ENCODE results near the gene NTN4.
"Not testable (repeated sequence)": the region's sequence is repeated elsewhere in the genome, so short reads cannot be mapped to it uniquely, and the experiment has no call there.

The NTN4 gene

GRCh38 chr12:95630496-95630895, 160.1 kb downstream of the NTN4 start:
- Histone ChIP-seq H3K27ac (ENCODE audit: low read depth, low read length) (no peak overlapping the region), H3K4me3 (ENCODE audit: low read depth in 1 of 2, low read length in 2 of 2) (no peak overlapping the region), H3K9me3 (ENCODE audit: low read length) (no peaks in the 10 kb centered on the region), H3K36me3 (ENCODE audit: insufficient read depth, low read length) (no peaks in the 10 kb centered on the region), H3K27me3 (ENCODE audit: control insufficient read depth in 1 of 2, insufficient read depth in 2 of 2, low read length in 2 of 2) (no peaks in the 10 kb centered on the region), H3K4me1 (ENCODE audit: insufficient read depth, low read length) (peaks cover 8% of the 10 kb centered on the region), H3K9ac (ENCODE audit: low read length) (no peak overlapping the region)

GRCh38 chr12:95629392-95629791, 161.2 kb downstream of the NTN4 start:
- no peak overlapping the region for H3K4me3 ChIP-seq (ENCODE audit: low read depth in 1 of 2, low read length in 2 of 2)
- H3K27me3 ChIP-seq (ENCODE audit: control insufficient read depth in 1 of 2, insufficient read depth in 2 of 2, low read length in 2 of 2) = no peaks in the 10 kb centered on the region
- H3K9ac ChIP-seq (ENCODE audit: low read length) = no peak overlapping the region
- peaks cover 16% of the 10 kb centered on the region for H3K4me1 ChIP-seq (ENCODE audit: insufficient read depth, low read length)
- no peaks in the 10 kb centered on the region for H3K9me3 ChIP-seq (ENCODE audit: low read length)
- no peaks in the 10 kb centered on the region for H3K36me3 ChIP-seq (ENCODE audit: insufficient read depth, low read length)
- no peak overlapping the region for H3K27ac ChIP-seq (ENCODE audit: low read depth, low read length)

- H3K4me3 ChIP-seq (ENCODE audit: low read depth in 1 of 2, low read length in 2 of 2) = no peak overlapping the region
- no peaks in the 10 kb centered on the region for H3K36me3 ChIP-seq (ENCODE audit: insufficient read depth, low read length)
- no peak overlapping the region for H3K9ac ChIP-seq (ENCODE audit: low read length)
- H3K4me1 ChIP-seq (ENCODE audit: insufficient read depth, low read length) = peaks cover 8% of the 10 kb centered on the region
- no peaks in the 10 kb centered on the region for H3K27me3 ChIP-seq (ENCODE audit: control insufficient read depth in 1 of 2, insufficient read depth in 2 of 2, low read length in 2 of 2)
- H3K27ac ChIP-seq (ENCODE audit: low read depth, low read length) = no peak overlapping the region
- no peaks in the 10 kb centered on the region for H3K9me3 ChIP-seq (ENCODE audit: low read length)
Measured at GRCh38 chr12:95626854-95627253, 163.7 kb downstream of the NTN4 start.

- Histone ChIP-seq H3K4me3 (ENCODE audit: low read depth in 1 of 2, low read length in 2 of 2) (no peak overlapping the region), H3K9ac (ENCODE audit: low read length) (no peak overlapping the region), H3K9me3 (ENCODE audit: low read length) (no peaks in the 10 kb centered on the region), H3K4me1 (ENCODE audit: insufficient read depth, low read length) (peaks cover 8% of the 10 kb centered on the region), H3K36me3 (ENCODE audit: insufficient read depth, low read length) (no peaks in the 10 kb centered on the region), H3K27ac (ENCODE audit: low read depth, low read length) (no peak overlapping the region), H3K27me3 (ENCODE audit: control insufficient read depth in 1 of 2, insufficient read depth in 2 of 2, low read length in 2 of 2) (no peaks in the 10 kb centered on the region)
Measured at GRCh38 chr12:95625012-95625411, 165.6 kb downstream of the NTN4 start.

DNA sequence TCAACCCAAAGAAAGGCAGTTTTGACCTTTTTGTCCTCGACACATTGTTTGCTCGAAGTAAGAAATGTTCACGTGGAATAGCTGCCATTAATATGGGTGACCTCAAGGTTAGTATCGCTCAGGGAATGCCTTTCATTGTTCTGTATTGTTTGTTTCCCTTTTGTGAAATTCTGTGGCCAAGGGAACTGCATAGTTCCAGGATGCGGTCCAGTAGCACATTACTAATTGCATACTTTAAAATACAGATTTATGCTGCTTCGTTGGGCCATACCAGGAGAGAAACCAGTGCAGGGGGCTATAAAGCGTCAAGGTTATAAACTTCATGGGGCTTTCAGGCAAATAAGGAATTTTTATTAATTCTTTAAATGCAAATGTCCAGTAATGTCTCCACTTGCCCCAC, 166.0 kb downstream of the NTN4 start:
- Histone ChIP-seq H3K27me3 (ENCODE audit: control insufficient read depth in 1 of 2, insufficient read depth in 2 of 2, low read length in 2 of 2) (no peaks in the 10 kb centered on the region), H3K9me3 (ENCODE audit: low read length) (no peaks in the 10 kb centered on the region), H3K4me1 (ENCODE audit: insufficient read depth, low read length) (peaks cover 8% of the 10 kb centered on the region), H3K9ac (ENCODE audit: low read length) (no peak overlapping the region), H3K36me3 (ENCODE audit: insufficient read depth, low read length) (no peaks in the 10 kb centered on the region), H3K27ac (ENCODE audit: low read depth, low read length) (no peak overlapping the region), H3K4me3 (ENCODE audit: low read depth in 1 of 2, low read length in 2 of 2) (no peak overlapping the region)

DNA sequence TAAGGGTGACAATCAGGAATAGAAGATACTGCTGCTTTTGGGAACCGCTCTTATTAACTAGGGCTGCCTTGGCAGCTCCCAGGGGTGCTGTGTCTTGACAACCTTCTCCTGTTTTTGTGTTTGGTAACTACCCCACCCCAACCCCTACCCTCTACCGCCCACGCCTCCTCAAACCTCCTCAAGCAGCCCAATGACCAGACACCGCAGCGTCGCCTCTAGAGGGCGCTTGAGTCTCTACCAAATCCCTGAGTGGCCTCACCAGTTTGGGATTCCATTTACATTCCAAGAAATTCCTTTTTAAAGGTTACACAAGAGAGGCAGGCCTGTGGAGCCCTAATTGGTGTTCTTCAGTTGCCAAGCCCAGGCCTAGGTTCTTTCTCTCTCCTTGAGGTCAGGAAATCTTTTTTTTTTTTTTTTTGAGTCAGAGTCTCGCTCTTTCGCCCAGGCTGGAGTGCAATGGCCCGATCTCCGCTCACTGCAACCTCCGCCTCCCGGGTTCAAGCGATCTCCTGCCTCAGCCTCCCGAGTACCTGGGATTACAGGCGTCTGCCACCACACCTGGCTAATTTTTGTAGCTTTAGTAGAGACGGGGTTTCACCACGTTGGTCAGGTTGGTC, 166.9 kb downstream of the NTN4 start:
- H3K9ac ChIP-seq (ENCODE audit: low read length) = no peak overlapping the region
- no peaks in the 10 kb centered on the region for H3K36me3 ChIP-seq (ENCODE audit: insufficient read depth, low read length)
- no peak overlapping the region for H3K27ac ChIP-seq (ENCODE audit: low read depth, low read length)
- H3K9me3 ChIP-seq (ENCODE audit: low read length) = no peaks in the 10 kb centered on the region
- peaks cover 8% of the 10 kb centered on the region for H3K4me1 ChIP-seq (ENCODE audit: insufficient read depth, low read length)
- H3K27me3 ChIP-seq (ENCODE audit: control insufficient read depth in 1 of 2, insufficient read depth in 2 of 2, low read length in 2 of 2) = no peaks in the 10 kb centered on the region
- no peak overlapping the region for H3K4me3 ChIP-seq (ENCODE audit: low read depth in 1 of 2, low read length in 2 of 2)

- no peaks in the 10 kb centered on the region for H3K9me3 ChIP-seq (ENCODE audit: low read length)
- H3K27me3 ChIP-seq (ENCODE audit: control insufficient read depth in 1 of 2, insufficient read depth in 2 of 2, low read length in 2 of 2) = no peaks in the 10 kb centered on the region
- no peaks in the 10 kb centered on the region for H3K36me3 ChIP-seq (ENCODE audit: insufficient read depth, low read length)
- peaks cover 8% of the 10 kb centered on the region for H3K4me1 ChIP-seq (ENCODE audit: insufficient read depth, low read length)
- H3K27ac ChIP-seq (ENCODE audit: low read depth, low read length) = no peak overlapping the region
- no peak overlapping the region for H3K9ac ChIP-seq (ENCODE audit: low read length)
- no peak overlapping the region for H3K4me3 ChIP-seq (ENCODE audit: low read depth in 1 of 2, low read length in 2 of 2)
Measured at GRCh38 chr12:95622879-95623278, 167.7 kb downstream of the NTN4 start.

- H3K36me3 ChIP-seq (ENCODE audit: insufficient read depth, low read length) = no peaks in the 10 kb centered on the region
- no peaks in the 10 kb centered on the region for H3K9me3 ChIP-seq (ENCODE audit: low read length)
- no peak overlapping the region for H3K27ac ChIP-seq (ENCODE audit: low read depth, low read length)
- H3K9ac ChIP-seq (ENCODE audit: low read length) = no peak overlapping the region
- H3K4me1 ChIP-seq (ENCODE audit: insufficient read depth, low read length) = peaks cover 8% of the 10 kb centered on the region
- H3K4me3 ChIP-seq (ENCODE audit: low read depth in 1 of 2, low read length in 2 of 2) = no peak overlapping the region
- H3K27me3 ChIP-seq (ENCODE audit: control insufficient read depth in 1 of 2, insufficient read depth in 2 of 2, low read length in 2 of 2) = no peaks in the 10 kb centered on the region
Measured at GRCh38 chr12:95621725-95622124, 168.8 kb downstream of the NTN4 start.

GRCh38 chr12:95620171-95620570, 170.4 kb downstream of the NTN4 start:
- H3K27me3 ChIP-seq (ENCODE audit: control insufficient read depth in 1 of 2, insufficient read depth in 2 of 2, low read length in 2 of 2) = no peaks in the 10 kb centered on the region
- H3K4me3 ChIP-seq (ENCODE audit: low read depth in 1 of 2, low read length in 2 of 2) = no peak overlapping the region
- H3K9me3 ChIP-seq (ENCODE audit: low read length) = no peaks in the 10 kb centered on the region
- peaks cover 7% of the 10 kb centered on the region for H3K4me1 ChIP-seq (ENCODE audit: insufficient read depth, low read length)
- no peak overlapping the region for H3K9ac ChIP-seq (ENCODE audit: low read length)
- H3K27ac ChIP-seq (ENCODE audit: low read depth, low read length) = no peak overlapping the region
- H3K36me3 ChIP-seq (ENCODE audit: insufficient read depth, low read length) = no peaks in the 10 kb centered on the region

- not testable (repeated sequence) for H3K27ac ChIP-seq (ENCODE audit: low read depth, low read length); H3K4me1 ChIP-seq (ENCODE audit: insufficient read depth, low read length); H3K9me3 ChIP-seq (ENCODE audit: low read length); H3K9ac ChIP-seq (ENCODE audit: low read length); H3K27me3 ChIP-seq (ENCODE audit: control insufficient read depth in 1 of 2, insufficient read depth in 2 of 2, low read length in 2 of 2); H3K4me3 ChIP-seq (ENCODE audit: low read depth in 1 of 2, low read length in 2 of 2); H3K36me3 ChIP-seq (ENCODE audit: insufficient read depth, low read length)
Measured at GRCh38 chr12:95616470-95616869, 174.1 kb downstream of the NTN4 start.

DNA sequence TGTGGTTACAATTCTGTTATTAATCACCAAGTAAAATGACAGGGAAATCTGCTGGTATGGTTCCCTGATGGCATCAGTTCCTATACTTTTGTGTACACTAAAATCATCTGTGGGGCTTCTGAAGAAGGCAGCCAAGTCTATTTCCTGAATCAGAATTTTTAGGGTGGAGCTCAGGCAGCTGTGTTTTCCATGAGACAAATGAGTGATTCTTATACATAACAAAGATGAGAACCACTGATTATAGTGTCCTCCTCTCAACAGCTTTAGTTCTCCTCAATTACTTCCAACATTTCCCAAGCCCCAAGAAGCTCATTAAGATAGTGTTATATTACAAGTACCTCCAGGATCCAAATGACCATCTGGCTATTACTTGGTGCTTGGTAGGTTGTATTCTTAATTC, 174.8 kb downstream of the NTN4 start:
- H3K4me3 ChIP-seq (ENCODE audit: low read depth in 1 of 2, low read length in 2 of 2) = no peak overlapping the region
- H3K27me3 ChIP-seq (ENCODE audit: control insufficient read depth in 1 of 2, insufficient read depth in 2 of 2, low read length in 2 of 2) = no peaks in the 10 kb centered on the region
- H3K4me1 ChIP-seq (ENCODE audit: insufficient read depth, low read length) = no peaks in the 10 kb centered on the region
- no peaks in the 10 kb centered on the region for H3K9me3 ChIP-seq (ENCODE audit: low read length)
- no peak overlapping the region for H3K27ac ChIP-seq (ENCODE audit: low read depth, low read length)
- no peak overlapping the region for H3K9ac ChIP-seq (ENCODE audit: low read length)
- no peaks in the 10 kb centered on the region for H3K36me3 ChIP-seq (ENCODE audit: insufficient read depth, low read length)

DNA sequence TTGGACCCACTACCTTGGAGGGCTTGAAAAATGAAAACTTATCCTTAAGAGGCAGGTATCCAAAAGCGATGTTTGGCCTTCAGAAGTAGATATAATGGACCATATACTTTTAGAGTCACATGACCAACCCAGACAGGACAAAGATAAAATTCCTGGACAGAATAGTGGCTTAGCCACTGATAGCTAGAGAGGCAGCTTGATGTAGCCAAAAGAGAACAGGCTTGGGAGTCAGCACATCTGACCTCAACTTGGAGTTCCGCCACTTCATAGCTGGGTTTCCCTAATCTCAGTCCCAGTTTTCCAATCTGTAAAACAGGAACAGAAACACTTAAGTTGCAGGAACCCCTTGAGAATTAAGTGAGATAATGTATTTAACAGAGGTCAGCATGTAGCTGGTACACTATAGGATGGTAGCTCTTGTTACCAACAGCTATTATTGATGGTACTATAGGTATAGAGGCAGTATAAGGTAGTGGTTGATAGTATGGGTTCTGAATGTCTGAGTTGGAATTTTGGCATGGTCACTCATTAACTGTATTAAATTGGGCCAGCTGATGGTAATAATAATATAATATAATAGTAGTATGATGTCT, 176.1 kb downstream of the NTN4 start:
- no peaks in the 10 kb centered on the region for H3K4me1 ChIP-seq (ENCODE audit: insufficient read depth, low read length)
- no peak overlapping the region for H3K4me3 ChIP-seq (ENCODE audit: low read depth in 1 of 2, low read length in 2 of 2)
- no peaks in the 10 kb centered on the region for H3K27me3 ChIP-seq (ENCODE audit: control insufficient read depth in 1 of 2, insufficient read depth in 2 of 2, low read length in 2 of 2)
- H3K9me3 ChIP-seq (ENCODE audit: low read length) = no peaks in the 10 kb centered on the region
- no peak overlapping the region for H3K9ac ChIP-seq (ENCODE audit: low read length)
- no peaks in the 10 kb centered on the region for H3K36me3 ChIP-seq (ENCODE audit: insufficient read depth, low read length)
- H3K27ac ChIP-seq (ENCODE audit: low read depth, low read length) = no peak overlapping the region

Measured in muscle layer of colon (tissue), 2 donors.